Nephron (organoid): Measurements from ENCODE around the gene PITPNM2.
A peak's percentile ranks its signal among the peaks of the same experiment; 100 is the strongest.

Experiments used
- H3K27ac Mint-ChIP-seq, 3 experiments: 2 replicates each; pipeline ENCODE4 v1.8.0; 2020; ENCODE audit warnings: mixed read lengths in 3 of 3, mild to moderate bottlenecking in 2 of 3, moderate library complexity in 1 of 3
- H3K27me3 Mint-ChIP-seq: 2 replicates; pipeline ENCODE4 v1.8.0; 2021; ENCODE audit warnings: low read depth, mild to moderate bottlenecking, moderate library complexity, mixed read lengths
- H3K36me3 Mint-ChIP-seq: 2 replicates; pipeline ENCODE4 v1.8.0; 2020; ENCODE audit warnings: low read depth, mixed read lengths
- H3K4me1 Mint-ChIP-seq: 2 replicates; pipeline ENCODE4 v1.8.0; 2020; ENCODE audit warnings: mixed read lengths
- H3K4me3 Mint-ChIP-seq, 3 experiments: 2 replicates each; pipeline ENCODE4 v1.8.0; 2020; ENCODE audit warnings: mild to moderate bottlenecking in 3 of 3, mixed read lengths in 3 of 3, moderate library complexity in 2 of 3
- H3K9me3 Mint-ChIP-seq: 2 replicates; pipeline ENCODE4 v1.8.0; 2020; ENCODE audit warnings: mixed read lengths
- TF ChIP-seq, protein P1 (sequence below), 3 experiments: fragments of 200-600 bp; sonication (generic); IDR thresholded peaks; one replicate each; pipeline ENCODE4 v1.5.0; 2021; ENCODE audit warnings: antibody characterized with exemption in 3 of 3; ENCODE audit not compliant: unreplicated experiment in 3 of 3

Gene PITPNM2

GRCh38 chr12:123115409-123116121 lies 35.3 kb downstream of the PITPNM2 start:
- H3K27ac Mint-ChIP-seq = peak overlapping the region; percentile 79 to 89 (median 80)
- H3K27me3 Mint-ChIP-seq = no peaks in the 10 kb centered on the region
- H3K36me3 Mint-ChIP-seq = no peaks in the 10 kb centered on the region
- no peak overlapping the region for H3K4me3 Mint-ChIP-seq
- no peaks in the 10 kb centered on the region for H3K9me3 Mint-ChIP-seq
- TF ChIP-seq, protein P1, sequence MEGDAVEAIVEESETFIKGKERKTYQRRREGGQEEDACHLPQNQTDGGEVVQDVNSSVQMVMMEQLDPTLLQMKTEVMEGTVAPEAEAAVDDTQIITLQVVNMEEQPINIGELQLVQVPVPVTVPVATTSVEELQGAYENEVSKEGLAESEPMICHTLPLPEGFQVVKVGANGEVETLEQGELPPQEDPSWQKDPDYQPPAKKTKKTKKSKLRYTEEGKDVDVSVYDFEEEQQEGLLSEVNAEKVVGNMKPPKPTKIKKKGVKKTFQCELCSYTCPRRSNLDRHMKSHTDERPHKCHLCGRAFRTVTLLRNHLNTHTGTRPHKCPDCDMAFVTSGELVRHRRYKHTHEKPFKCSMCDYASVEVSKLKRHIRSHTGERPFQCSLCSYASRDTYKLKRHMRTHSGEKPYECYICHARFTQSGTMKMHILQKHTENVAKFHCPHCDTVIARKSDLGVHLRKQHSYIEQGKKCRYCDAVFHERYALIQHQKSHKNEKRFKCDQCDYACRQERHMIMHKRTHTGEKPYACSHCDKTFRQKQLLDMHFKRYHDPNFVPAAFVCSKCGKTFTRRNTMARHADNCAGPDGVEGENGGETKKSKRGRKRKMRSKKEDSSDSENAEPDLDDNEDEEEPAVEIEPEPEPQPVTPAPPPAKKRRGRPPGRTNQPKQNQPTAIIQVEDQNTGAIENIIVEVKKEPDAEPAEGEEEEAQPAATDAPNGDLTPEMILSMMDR (IDR thresholded peaks at IDR 0.05; ENCODE audit: unreplicated experiment in 3 of 3) = no peak
- H3K4me1 Mint-ChIP-seq = peaks cover 21% of the 10 kb centered on the region

DNA sequence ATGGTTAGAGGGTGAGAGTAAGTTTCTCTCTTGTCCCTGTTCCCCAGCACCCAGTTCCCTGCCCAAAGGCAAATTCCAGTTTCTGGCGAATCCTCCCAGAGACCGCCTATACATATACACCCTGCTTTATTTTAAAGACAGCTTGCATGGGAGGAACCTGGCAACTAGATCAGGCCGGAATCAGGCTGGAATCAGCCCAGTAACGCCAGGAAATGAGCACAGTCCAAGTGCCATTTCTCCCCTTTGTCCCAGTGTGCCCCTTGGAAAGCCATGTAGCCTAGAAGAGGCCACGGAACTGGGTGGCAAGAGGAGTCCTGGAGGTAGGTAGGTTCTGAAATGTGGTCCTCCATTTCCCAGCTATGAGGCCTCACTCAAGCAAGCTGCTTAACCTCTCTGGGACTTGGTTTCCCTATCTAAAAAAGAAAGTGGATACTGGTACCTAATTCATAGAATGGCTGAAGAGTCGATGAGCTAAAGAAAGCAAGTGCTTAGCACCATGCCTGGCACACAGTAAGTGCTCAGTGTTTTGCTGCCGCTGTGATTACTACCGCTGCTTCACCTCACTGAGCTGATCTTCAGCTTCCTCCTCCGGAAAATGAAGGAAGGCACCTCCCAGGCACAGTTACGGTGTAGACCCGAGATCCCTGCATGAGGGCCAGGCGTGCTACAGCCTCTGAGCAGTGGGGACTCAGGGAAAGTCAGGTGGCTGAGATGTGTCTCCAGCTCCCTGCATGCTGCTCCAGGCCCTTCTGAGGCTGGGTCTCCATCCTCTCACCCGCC lies 36.4 kb downstream of the PITPNM2 start:
- Mint-ChIP-seq H3K27me3 (no peaks in the 10 kb centered on the region), H3K36me3 (no peaks in the 10 kb centered on the region), H3K9me3 (no peaks in the 10 kb centered on the region), H3K4me1 (peaks cover 21% of the 10 kb centered on the region), H3K4me3 (no peak overlapping the region), H3K27ac (peak overlapping the region in 2 of 3 experiments; percentile 79 to 80)
- TF ChIP-seq, protein P1 (IDR thresholded peaks at IDR 0.05; ENCODE audit: unreplicated experiment in 3 of 3) = no peak

GRCh38 chr12:123113026-123113425 lies 37.9 kb downstream of the PITPNM2 start:
- H3K27me3 Mint-ChIP-seq = peaks cover 3% of the 10 kb centered on the region
- H3K36me3 Mint-ChIP-seq = no peaks in the 10 kb centered on the region
- H3K4me3 Mint-ChIP-seq = no peak overlapping the region
- H3K9me3 Mint-ChIP-seq = no peaks in the 10 kb centered on the region
- no peak overlapping the region for H3K27ac Mint-ChIP-seq
- TF ChIP-seq, protein P1 (IDR thresholded peaks at IDR 0.05; ENCODE audit: unreplicated experiment in 3 of 3) = no peak
- peaks cover 21% of the 10 kb centered on the region for H3K4me1 Mint-ChIP-seq

- Mint-ChIP-seq H3K9me3 (no peaks in the 10 kb centered on the region), H3K27ac (no peak overlapping the region), H3K4me1 (peaks cover 21% of the 10 kb centered on the region), H3K36me3 (no peaks in the 10 kb centered on the region), H3K4me3 (no peak overlapping the region), H3K27me3 (peaks cover 4% of the 10 kb centered on the region)
- TF ChIP-seq, protein P1 (IDR thresholded peaks at IDR 0.05; ENCODE audit: unreplicated experiment in 3 of 3) = no peak
Measured at GRCh38 chr12:123111498-123112165, 39.3 kb downstream of the PITPNM2 start.

DNA sequence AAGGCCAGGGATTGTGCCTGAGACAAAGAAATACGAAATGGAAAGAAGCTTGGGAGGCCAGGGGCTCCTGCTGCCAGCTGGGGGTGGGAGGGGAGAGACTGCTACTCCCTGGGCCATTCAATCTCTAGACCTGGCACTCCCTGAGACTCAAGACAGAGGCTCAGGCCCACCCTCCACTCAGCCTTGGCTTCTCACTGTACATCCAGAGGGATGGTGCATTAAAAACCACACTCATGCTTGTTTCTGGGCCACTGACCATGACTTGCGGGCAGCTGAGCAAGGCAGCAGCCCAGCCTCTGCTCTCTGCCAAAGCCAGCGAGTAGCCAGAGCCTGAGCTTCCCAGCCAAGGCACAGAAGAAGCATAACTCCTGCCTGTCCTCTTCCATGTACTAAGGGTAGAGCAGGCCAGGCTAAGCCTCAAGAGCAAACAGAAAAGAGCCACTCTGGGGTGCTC lies 41.5 kb downstream of the PITPNM2 start:
- TF ChIP-seq, protein P1 (IDR thresholded peaks at IDR 0.05; ENCODE audit: unreplicated experiment in 3 of 3) = no peak
- no peak overlapping the region for H3K27ac Mint-ChIP-seq
- peaks cover 4% of the 10 kb centered on the region for H3K36me3 Mint-ChIP-seq
- no peak overlapping the region for H3K4me3 Mint-ChIP-seq
- no peaks in the 10 kb centered on the region for H3K9me3 Mint-ChIP-seq
- H3K27me3 Mint-ChIP-seq = peaks cover 14% of the 10 kb centered on the region
- H3K4me1 Mint-ChIP-seq = peaks cover 6% of the 10 kb centered on the region
